IMR-90 (cell line): Measurements from ENCODE around the gene TTC38. TPM values are rescaled to one million over a fixed set of nuclear protein-coding genes. Genes with fewer than 3 reads are reported as not detected.

Experiments used
- ATAC-seq: fragments of 200-7000 bp; cut with Tn5 transposase; 2 replicates; pipeline ENCODE4 v1.9.1; 2020; ENCODE audit warnings: low read depth, mild to moderate bottlenecking, moderate library complexity
- BruUV-seq: library from RNA; stranded (reverse); fragments of 400-500 nt; replicated peaks from 2 replicates; lab custom pipeline; 2021; lab: Mats Ljungman, UMichigan
- CTCF ChIA-PET: fragments of 300-600 bp; formaldehyde crosslinking; extraction: SDS; loops from one replicate; lab custom pipeline; 2021; ENCODE audit warnings: antibody characterized with exemption; lab: Yijun Ruan, JAX
- POLR2A ChIA-PET: fragments of 300-600 bp; sonication (Branson Sonifier 250); formaldehyde crosslinking; loops from one replicate; lab custom pipeline; 2022; ENCODE audit warnings: antibody characterized with exemption; ENCODE audit not compliant: unreplicated experiment; lab: Charles Lee
- DNase-seq: peaks from one replicate; pipeline ENCODE4 v3.0.0; 2013
- H2AFZ ChIP-seq: replicated peaks from 2 replicates; pipeline ENCODE3; 2013; ENCODE audit warnings: low read length, mild to moderate bottlenecking; ENCODE audit not compliant: poor library complexity
- H2AK5ac ChIP-seq: 2 replicates; pipeline ENCODE4 v1.6.1; 2013; ENCODE audit warnings: low read depth, low read length, inconsistent platforms
- H2AK9ac ChIP-seq: replicated peaks from 2 replicates; pipeline ENCODE3; 2013; ENCODE audit warnings: mild to moderate bottlenecking, low read depth, low read length, moderate library complexity; ENCODE audit not compliant: poor library complexity
- H2BK120ac ChIP-seq: 2 replicates; pipeline ENCODE4 v1.6.1; 2013; ENCODE audit warnings: low read depth, low read length, inconsistent platforms
- H2BK15ac ChIP-seq: 3 replicates; pipeline ENCODE4 v1.6.1; 2013; ENCODE audit warnings: low read depth, low read length, inconsistent platforms
- H2BK20ac ChIP-seq: 2 replicates; pipeline ENCODE4 v1.6.1; 2013; ENCODE audit warnings: low read depth, mild to moderate bottlenecking, inconsistent platforms, low read length, moderate library complexity
- H2BK5ac ChIP-seq: 2 replicates; pipeline ENCODE4 v1.6.1; 2013; ENCODE audit warnings: mild to moderate bottlenecking, low read depth, low read length, inconsistent platforms; ENCODE audit not compliant: poor library complexity, severe bottlenecking
- H3K14ac ChIP-seq: replicated peaks from 2 replicates; pipeline ENCODE4 v1.6.1; 2013; ENCODE audit warnings: low read depth, low read length, inconsistent platforms
- H3K18ac ChIP-seq: 2 replicates; pipeline ENCODE4 v1.6.1; 2013; ENCODE audit warnings: low read depth, low read length, control low read depth
- H3K23ac ChIP-seq: 2 replicates; pipeline ENCODE4 v1.6.1; 2013; ENCODE audit warnings: low read depth, low read length, inconsistent platforms
- H3K27ac ChIP-seq: 2 replicates; pipeline ENCODE4 v1.5.1; 2013; ENCODE audit warnings: mild to moderate bottlenecking, control low read depth, low read length; ENCODE audit not compliant: insufficient read depth
- H3K27me3 ChIP-seq: 2 replicates; pipeline ENCODE4 v1.6.1; 2013; ENCODE audit warnings: low read length; ENCODE audit not compliant: control insufficient read depth, insufficient read depth
- H3K36me3 ChIP-seq: 2 replicates; pipeline ENCODE4 v1.6.1; 2013; ENCODE audit warnings: low read length, mixed read lengths; ENCODE audit not compliant: control insufficient read depth, insufficient read depth
- H3K4ac ChIP-seq: 2 replicates; pipeline ENCODE4 v1.6.1; 2013; ENCODE audit warnings: low read depth, low read length, inconsistent platforms
- H3K4me1 ChIP-seq: 2 replicates; pipeline ENCODE4 v1.6.1; 2013; ENCODE audit warnings: low read length, mixed read lengths; ENCODE audit not compliant: control insufficient read depth, insufficient read depth
- H3K4me2 ChIP-seq: 2 replicates; pipeline ENCODE4 v1.6.1; 2013; ENCODE audit warnings: low read depth, mild to moderate bottlenecking, control low read depth, low read length, moderate library complexity
- H3K4me3 ChIP-seq: 2 replicates; pipeline ENCODE4 v1.5.1; 2013; ENCODE audit warnings: low read depth, mild to moderate bottlenecking, control low read depth, low read length, moderate library complexity; ENCODE audit not compliant: insufficient read depth
- H3K56ac ChIP-seq: 2 replicates; pipeline ENCODE4 v1.6.1; 2013; ENCODE audit warnings: low read length, inconsistent platforms; ENCODE audit not compliant: insufficient read depth; ENCODE audit errors: extremely low read depth
- H3K79me1 ChIP-seq, 2 experiments: 2 replicates each; pipeline ENCODE4 v1.6.1; 2013; ENCODE audit warnings: low read length in 2 of 2, inconsistent platforms in 1 of 2, low read depth in 1 of 2
- H3K9ac ChIP-seq: 2 replicates; pipeline ENCODE4 v1.6.1; 2013; ENCODE audit warnings: low read depth, low read length, control low read depth
- H3K9me1 ChIP-seq: 2 replicates; pipeline ENCODE4 v1.6.1; 2013; ENCODE audit warnings: low read length, inconsistent platforms; ENCODE audit not compliant: insufficient read depth
- H3K9me3 ChIP-seq: 2 replicates; pipeline ENCODE4 v1.6.1; 2013; ENCODE audit warnings: low read length; ENCODE audit not compliant: control insufficient read depth, insufficient read depth
- H4K20me1 ChIP-seq: 2 replicates; pipeline ENCODE4 v1.6.1; 2013; ENCODE audit warnings: low read length, inconsistent platforms; ENCODE audit not compliant: insufficient read depth
- H4K5ac ChIP-seq: 2 replicates; pipeline ENCODE4 v1.6.1; 2013; ENCODE audit warnings: mild to moderate bottlenecking, low read depth, low read length, control low read depth
- H4K8ac ChIP-seq, 2 experiments: 2 replicates each; pipeline ENCODE4 v1.6.1; 2013; ENCODE audit warnings: low read depth in 2 of 2, low read length in 2 of 2, control low read depth in 1 of 2, inconsistent platforms in 1 of 2
- H4K91ac ChIP-seq: 2 replicates; pipeline ENCODE4 v1.6.1; 2013; ENCODE audit warnings: low read depth, low read length, inconsistent platforms; ENCODE audit not compliant: insufficient read depth
- ELK1 ChIP-seq: fragments of 150-350 bp; IDR thresholded peaks from 2 replicates; pipeline ENCODE4 v1.6.1; 2016; ENCODE audit warnings: low read depth, mild to moderate bottlenecking, low read length, moderate library complexity, borderline replicate concordance
- MAFK ChIP-seq: IDR thresholded peaks from 2 replicates; pipeline ENCODE4 v1.6.1; 2012; ENCODE audit warnings: low read depth, low read length, improper control_type of control experiment
- NFE2L2 ChIP-seq: fragments of 150-350 bp; IDR thresholded peaks from 2 replicates; pipeline ENCODE4 v1.6.1; 2016; ENCODE audit warnings: low read depth, mild to moderate bottlenecking, low read length
- WGBS, 2 experiments: methylation state at CpG; one replicate each; pipeline versions ENCODE4 v1.1.5 to v1.1.7; 2013; ENCODE audit warnings: missing lambda C conversion rate in 2 of 2; ENCODE audit not compliant: insufficient read length in 1 of 2; ENCODE audit errors: extremely low coverage in 2 of 2; 5-methylcytosine and 5-hydroxymethylcytosine counted together
- dilution Hi-C: fragments of 300-500 bp; cut with HindIII; formaldehyde crosslinking; loops from one replicate; pipeline ENCODE4 v1.14.3; 2018; ENCODE audit warnings: low sequenced_read_pairs; ENCODE audit not compliant: unreplicated experiment
- in situ Hi-C: fragments of 300-500 bp; cut with MboI; formaldehyde crosslinking; loops from 3 replicates; pipeline ENCODE4 v1.14.3; 2019; ENCODE audit warnings: low sequenced_read_pairs, inconsistent platforms, mixed read lengths
- intact Hi-C: fragments of 100-400 bp; cut with micrococcal nuclease; formaldehyde crosslinking; loops from 2 replicates; pipeline ENCODE4 v1.10.0; 2022
- polyA plus RNA-seq, 3 experiments: library from polyadenylated mRNA; depleted of rRNA; stranded (reverse); fragments of >200 nt; gene quantifications; 2 replicates each; pipeline ENCODE4 v1.2.3, GENCODE V29; 2012; ENCODE audit warnings: low replicate concordance in 1 of 3
- total RNA-seq: library from RNA; depleted of rRNA; stranded (reverse); fragments of >200 nt; gene quantifications from 2 replicates; pipeline ENCODE4 v1.2.3, GENCODE V29; 2012

TTC38 gene
- total and polyA plus RNA-seq, 2 of the 4 experiments (the other 2 are of a cell fraction), result 43.6 to 52.3 TPM

DNA sequence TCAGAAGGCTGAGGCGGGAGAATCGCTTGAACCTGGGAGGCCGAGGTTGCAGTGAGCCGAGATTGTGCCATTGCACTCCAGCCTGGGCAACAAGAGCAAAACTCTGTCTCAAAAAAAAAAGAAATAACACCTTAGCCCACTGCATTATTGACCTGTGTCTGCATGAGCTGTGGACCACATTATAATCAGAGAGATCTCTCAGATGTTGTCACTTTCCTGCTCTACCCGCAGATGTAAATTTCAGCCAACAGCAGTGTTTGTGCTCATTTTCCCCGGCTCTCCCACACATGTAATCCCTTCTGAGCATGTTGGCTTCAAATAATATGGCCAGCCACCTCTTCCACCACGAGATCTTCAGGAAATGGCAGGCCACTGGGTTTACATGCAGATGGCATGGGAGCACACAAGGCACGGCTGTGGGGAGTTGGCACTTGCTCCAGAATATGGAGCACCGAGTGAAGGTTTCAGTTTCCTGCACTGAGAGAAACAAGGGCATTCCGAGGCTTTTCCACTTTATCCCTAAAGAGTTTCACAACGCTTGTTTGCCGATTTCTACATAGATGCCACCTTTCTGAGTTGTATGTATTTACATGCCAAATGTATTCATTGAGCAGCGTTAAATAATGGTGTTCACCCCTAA is 37.4 kb upstream of the TTC38 start:
- no peak overlapping the region for H3K56ac ChIP-seq
- H3K79me1 ChIP-seq, result no peaks in the 10 kb centered on the region
- H4K5ac ChIP-seq, result no peak overlapping the region
- H3K36me3 ChIP-seq, result peaks cover 12% of the 10 kb centered on the region
- DNase-seq (no peak), ATAC-seq (no peak)
- H4K20me1 ChIP-seq, result peaks cover 3% of the 10 kb centered on the region; the same call in 1 of the 2 replicates
- H3K4me2 ChIP-seq, result no peak overlapping the region
- ChIA-PET POLR2A (no interaction called here), CTCF (interaction anchor here (0.8 kb wide), 1 partner anchor 67 kb away, joined by 4 read pairs; no protein-coding TSS in a partner anchor)
- H3K4ac ChIP-seq, result no peak overlapping the region
- H2AK9ac ChIP-seq, result no peak overlapping the region
- H3K18ac ChIP-seq, result no peak overlapping the region
- H3K9me3 ChIP-seq, result no peaks in the 10 kb centered on the region
- no peak overlapping the region for H2AFZ ChIP-seq
- peaks cover 3% of the 10 kb centered on the region; the same call in 1 of the 2 replicates for H3K4me1 ChIP-seq
- no peak overlapping the region for H2AK5ac ChIP-seq
- H2BK20ac ChIP-seq, result no peak overlapping the region
- peaks cover 19% of the 10 kb centered on the region for H3K9me1 ChIP-seq
- intact Hi-C loops (no loop called here), in situ Hi-C loops (no loop called here), dilution Hi-C loops (no loop called here)
- no peak for TF ChIP-seq ELK1
- TF ChIP-seq NFE2L2, result no peak
- no peak for TF ChIP-seq MAFK
- no TSS peak for BruUV-seq
- H2BK5ac ChIP-seq, result no peak overlapping the region
- no CpG with 5 or more reads among the region's 13 CpGs for WGBS, 2 experiments
- no peak overlapping the region for H3K14ac ChIP-seq
- no peaks in the 10 kb centered on the region for H3K27me3 ChIP-seq
- H3K23ac ChIP-seq, result no peak overlapping the region
- H3K9ac ChIP-seq, result no peak overlapping the region
- H4K8ac ChIP-seq, result no peak overlapping the region
- H3K4me3 ChIP-seq, result no peak overlapping the region
- H2BK120ac ChIP-seq, result no peak overlapping the region
- H3K27ac ChIP-seq, result no peak overlapping the region
- no peak overlapping the region for H4K91ac ChIP-seq
- H2BK15ac ChIP-seq, result no peak overlapping the region
